Measurements from ENCODE around the gene GSTO2. TPM values are rescaled to one million over a fixed set of nuclear protein-coding genes. Genes with fewer than 3 reads are reported as not detected.
A peak's percentile ranks its signal among the peaks of the same experiment; 100 is the strongest.

GSTO2 gene
- total and polyA plus RNA-seq, 2 of the 4 experiments (the other 2 are of a cell fraction), result 1.4 to 2.3 TPM

DNA sequence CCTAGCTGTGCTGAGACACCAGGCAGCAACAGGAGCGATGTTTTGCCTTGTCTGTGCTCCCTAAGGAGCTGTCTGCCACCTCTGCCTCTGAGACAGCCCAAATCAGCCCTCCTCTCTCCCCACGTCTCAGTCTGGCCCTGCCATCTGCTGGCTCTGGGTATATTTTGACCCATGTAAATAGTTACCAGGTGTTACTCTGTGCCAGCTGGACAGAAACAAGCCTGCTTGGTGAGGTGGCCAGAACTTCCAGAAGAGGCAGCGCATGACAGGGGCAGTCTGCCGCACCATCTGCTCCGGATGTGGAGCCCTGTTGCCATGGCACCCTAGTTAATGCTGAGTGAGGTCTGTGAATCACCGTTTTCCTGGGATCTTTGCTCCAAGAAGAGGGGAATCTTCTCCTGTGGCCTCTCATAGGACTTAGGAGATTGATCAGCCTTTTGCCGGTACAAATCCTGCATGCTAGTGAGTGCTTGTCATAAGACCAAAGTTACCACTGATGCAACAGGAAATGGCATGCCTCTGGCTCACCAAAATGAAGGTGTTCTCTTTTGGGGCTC is 31.8 kb downstream of the GSTO2 start (continued):
- peak; percentile 39 for TF ChIP-seq RAD21 (IDR thresholded peaks at IDR 0.05; ENCODE audit: low read length)
- peak; percentile 49; the same call in 1 of the 2 replicates for TF ChIP-seq MXI1 (IDR thresholded peaks at IDR 0.05; ENCODE audit: borderline replicate concordance, low read depth, low read length)
- TF ChIP-seq, protein P1, sequence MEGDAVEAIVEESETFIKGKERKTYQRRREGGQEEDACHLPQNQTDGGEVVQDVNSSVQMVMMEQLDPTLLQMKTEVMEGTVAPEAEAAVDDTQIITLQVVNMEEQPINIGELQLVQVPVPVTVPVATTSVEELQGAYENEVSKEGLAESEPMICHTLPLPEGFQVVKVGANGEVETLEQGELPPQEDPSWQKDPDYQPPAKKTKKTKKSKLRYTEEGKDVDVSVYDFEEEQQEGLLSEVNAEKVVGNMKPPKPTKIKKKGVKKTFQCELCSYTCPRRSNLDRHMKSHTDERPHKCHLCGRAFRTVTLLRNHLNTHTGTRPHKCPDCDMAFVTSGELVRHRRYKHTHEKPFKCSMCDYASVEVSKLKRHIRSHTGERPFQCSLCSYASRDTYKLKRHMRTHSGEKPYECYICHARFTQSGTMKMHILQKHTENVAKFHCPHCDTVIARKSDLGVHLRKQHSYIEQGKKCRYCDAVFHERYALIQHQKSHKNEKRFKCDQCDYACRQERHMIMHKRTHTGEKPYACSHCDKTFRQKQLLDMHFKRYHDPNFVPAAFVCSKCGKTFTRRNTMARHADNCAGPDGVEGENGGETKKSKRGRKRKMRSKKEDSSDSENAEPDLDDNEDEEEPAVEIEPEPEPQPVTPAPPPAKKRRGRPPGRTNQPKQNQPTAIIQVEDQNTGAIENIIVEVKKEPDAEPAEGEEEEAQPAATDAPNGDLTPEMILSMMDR (conservative IDR thresholded peaks at IDR 0.05; ENCODE audit: low read depth, low read length), result peak; percentile 29; the same call in 1 of the 2 replicates

Data from IMR-90 (cell line).